HepG2 (cell line): ENCODE measurements around the gene SIT1. TPM values are rescaled to one million over a fixed set of nuclear protein-coding genes. Genes with fewer than 3 reads are reported as not detected.

ENCODE experiments used
- ARID5B ChIP-seq: IDR thresholded peaks from 2 replicates; pipeline ENCODE4 v1.4.0; 2020; ENCODE audit warnings: mild to moderate bottlenecking, missing genetic modification reagents
- ATF1 ChIP-seq: IDR thresholded peaks from 2 replicates; pipeline ENCODE4 v1.6.1; 2016; ENCODE audit warnings: mild to moderate bottlenecking, control low read depth
- ATF7-NPFF ChIP-seq: sonication (generic); formaldehyde crosslinking; IDR thresholded peaks from 2 replicates; pipeline ENCODE4 v1.8.1; 2023; ENCODE audit warnings: mild to moderate bottlenecking, low read depth, missing genetic modification reagents, moderate library complexity
- CENPX ChIP-seq: sonication (generic); formaldehyde crosslinking; IDR thresholded peaks from 2 replicates; pipeline ENCODE4 v1.9.0; 2021; ENCODE audit warnings: mild to moderate bottlenecking, missing genetic modification reagents, moderate library complexity
- DPF2 ChIP-seq: sonication (generic); formaldehyde crosslinking; IDR thresholded peaks from 2 replicates; pipeline ENCODE4 v1.4.0; 2020; ENCODE audit warnings: mild to moderate bottlenecking, low read depth, missing genetic modification reagents, borderline replicate concordance
- E2F5 ChIP-seq: sonication (generic); formaldehyde crosslinking; conservative IDR thresholded peaks from 2 replicates; pipeline ENCODE4 v1.4.0; 2020; ENCODE audit warnings: missing genetic modification reagents
- MED1 ChIP-seq: sonication (generic); formaldehyde crosslinking; IDR thresholded peaks from 2 replicates; pipeline ENCODE4 v1.4.0; 2020; ENCODE audit warnings: missing genetic modification reagents
- POGK ChIP-seq: sonication (generic); formaldehyde crosslinking; conservative IDR thresholded peaks from 2 replicates; pipeline ENCODE4 v1.8.0; 2022; ENCODE audit warnings: mild to moderate bottlenecking, moderate library complexity, missing genetic modification reagents
- RFX1 ChIP-seq: fragments of 450-650 bp; IDR thresholded peaks from 2 replicates; pipeline ENCODE4 v1.6.1; 2017
- SMAD1 ChIP-seq: sonication (generic); formaldehyde crosslinking; IDR thresholded peaks from 2 replicates; pipeline ENCODE4 v1.4.0; 2020; ENCODE audit warnings: missing genetic modification reagents, low read depth, mild to moderate bottlenecking, borderline replicate concordance
- SRY ChIP-seq: sonication (generic); formaldehyde crosslinking; IDR thresholded peaks from 2 replicates; pipeline ENCODE4 v1.8.0; 2022; ENCODE audit warnings: mild to moderate bottlenecking, missing genetic modification reagents
- ZFP37 ChIP-seq: sonication (generic); formaldehyde crosslinking; IDR thresholded peaks from 2 replicates; pipeline ENCODE4 v1.4.0; 2020; ENCODE audit warnings: missing genetic modification reagents, borderline replicate concordance
- ZNF20 ChIP-seq: sonication (generic); formaldehyde crosslinking; IDR thresholded peaks from 2 replicates; pipeline ENCODE4 v1.4.0; 2020; ENCODE audit warnings: mild to moderate bottlenecking, moderate library complexity, missing genetic modification reagents
- ZNF513 ChIP-seq: sonication (generic); formaldehyde crosslinking; conservative IDR thresholded peaks from 2 replicates; pipeline ENCODE4 v1.5.0; 2020; ENCODE audit warnings: missing genetic modification reagents
- ZNF564 ChIP-seq: sonication (generic); formaldehyde crosslinking; IDR thresholded peaks from 2 replicates; pipeline ENCODE4 v1.8.1; 2023; ENCODE audit warnings: mild to moderate bottlenecking, missing genetic modification reagents
- ZNF674 ChIP-seq: sonication (generic); formaldehyde crosslinking; IDR thresholded peaks from 2 replicates; pipeline ENCODE4 v1.5.0; 2020; ENCODE audit warnings: low read depth, mild to moderate bottlenecking, missing genetic modification reagents
- ZSCAN20 ChIP-seq: sonication (generic); formaldehyde crosslinking; IDR thresholded peaks from 2 replicates; pipeline ENCODE4 v1.4.0; 2020; ENCODE audit warnings: missing genetic modification reagents, mild to moderate bottlenecking, borderline replicate concordance
- ZSCAN31 ChIP-seq: sonication (generic); formaldehyde crosslinking; IDR thresholded peaks from 2 replicates; pipeline ENCODE4 v1.5.0; 2020; ENCODE audit warnings: low read depth, mild to moderate bottlenecking, missing genetic modification reagents
- polyA plus RNA-seq, 8 experiments: library from polyadenylated mRNA; depleted of rRNA in 3 of 8; stranded (reverse) in 7 of 8; unstranded in 1 of 8; fragments of >200 nt; fragmentation: Illumina TruSeq in 4 of 8; extraction: Trizol in 4 of 8; gene quantifications; 2 replicates each; pipeline versions ENCODE4 v1.2.1 to v1.2.3, GENCODE V29; 2011 to 2016; ENCODE audit warnings: low read depth in 4 of 8, missing spikeins in 1 of 8, mixed read lengths in 1 of 8; ENCODE audit not compliant: insufficient read depth in 1 of 8
- total RNA-seq, 5 experiments: library from RNA; depleted of rRNA; stranded (reverse); fragments of >200 nt; fragmentation: Illumina TruSeq; extraction: Trizol; gene quantifications; 2 replicates each; pipeline ENCODE4 v1.2.3, GENCODE V29; 2016; ENCODE audit warnings: low read depth in 1 of 5
- TF ChIP-seq, protein P1 (sequence below): sonication (generic); formaldehyde crosslinking; IDR thresholded peaks from 2 replicates; pipeline ENCODE4 v1.5.0; 2020; ENCODE audit warnings: missing genetic modification reagents, mild to moderate bottlenecking, borderline replicate concordance

Gene SIT1
- total and polyA plus RNA-seq, 2 of the 13 experiments (the other 11 are each of a cell fraction or from before 2014, with no cell fraction given), result 0.09 to 6.7 TPM

DNA sequence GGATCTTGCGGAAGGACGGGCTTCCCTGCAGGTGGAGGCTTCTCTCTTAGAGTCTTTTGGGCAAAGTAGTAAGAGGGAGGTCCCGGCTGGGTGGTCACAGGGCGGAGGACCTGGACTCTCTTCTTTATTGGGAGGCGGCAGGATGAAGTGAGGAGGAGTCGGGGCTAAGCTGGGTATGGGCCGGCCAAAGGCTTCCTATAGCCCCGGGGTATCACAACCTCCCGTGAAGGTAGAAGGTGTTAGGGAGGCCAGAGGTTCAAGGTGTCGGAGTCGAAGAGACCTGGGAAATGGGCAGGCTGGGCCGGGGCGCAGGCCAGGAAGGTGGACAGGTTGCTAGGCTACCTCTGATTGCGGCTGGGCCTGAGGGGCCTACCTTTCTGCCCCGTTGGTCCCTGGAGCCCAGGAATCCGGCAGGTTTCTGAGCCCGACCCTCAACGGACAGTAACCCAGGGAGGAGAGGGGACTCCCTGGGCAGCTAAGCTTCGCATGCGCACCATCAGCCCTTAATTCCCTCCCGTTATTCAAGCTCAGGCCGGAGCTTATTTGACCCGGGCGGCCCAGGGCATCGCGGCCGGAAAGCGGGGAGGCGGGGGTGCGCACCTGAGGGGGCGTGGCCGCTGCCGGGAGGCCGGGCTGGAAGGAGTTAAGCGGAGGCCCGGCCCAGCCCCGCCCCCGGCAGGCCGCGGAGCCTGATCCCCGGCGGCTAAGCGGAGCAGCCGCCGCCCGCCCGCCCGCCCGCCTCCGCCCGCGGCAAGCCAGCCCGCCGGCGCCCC, 46.0 kb downstream of the SIT1 start, which contains the start of gene TESK1 (continued):
- TF ChIP-seq ZNF20 (CRISPR knock-in tag) (no peak), CENPX (CRISPR knock-in tag) (no peak), ZNF674 (no peak), MED1 (CRISPR knock-in tag) (peak; percentile 29; the same call in 1 of the 2 replicates), SMAD1 (CRISPR knock-in tag) (no peak), SRY (CRISPR knock-in tag) (0 out of 2 replicates have a peak, but pooled peaks have one; percentile 10), ZSCAN31 (no peak), ZNF564 (no peak), ARID5B (CRISPR knock-in tag) (0 out of 2 replicates have a peak, but pooled peaks have one; percentile 15), ZSCAN20 (peak; percentile 83; the same call in 1 of the 2 replicates), ATF1 (CRISPR knock-in tag) (no peak), ZFP37 (CRISPR knock-in tag) (peak; percentile 50; the same call in 1 of the 2 replicates), ZNF513 (CRISPR knock-in tag) (no peak), ATF7-NPFF (0 out of 2 replicates have a peak, but pooled peaks have one; percentile 35), E2F5 (CRISPR knock-in tag) (no peak), POGK (peak; percentile 63; the same call in 1 of the 2 replicates), DPF2 (CRISPR knock-in tag) (no peak), RFX1 (no peak)
- TF ChIP-seq, protein P1, sequence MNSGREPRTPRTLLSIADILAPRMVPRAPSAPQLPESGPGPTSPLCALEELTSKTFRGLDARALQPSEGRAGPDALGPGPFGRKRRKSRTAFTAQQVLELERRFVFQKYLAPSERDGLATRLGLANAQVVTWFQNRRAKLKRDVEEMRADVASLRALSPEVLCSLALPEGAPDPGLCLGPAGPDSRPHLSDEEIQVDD (CRISPR knock-in tag), result no peak
